GM23338 (cell line): ENCODE data around the gene ORAI2.
"Not testable (repeated sequence)": the region's sequence is repeated elsewhere in the genome, so short reads cannot be mapped to it uniquely, and the experiment has no call there.

Experiments
- CREB1 ChIP-seq: fragments of 250-450 bp; sonication (Bioruptor Pico); IDR thresholded peaks from 2 replicates; pipeline ENCODE4 v1.5.0; 2020; ENCODE audit warnings: low read depth, mild to moderate bottlenecking, moderate library complexity
- ETS1 ChIP-seq: IDR thresholded peaks from 2 replicates; pipeline ENCODE4 v1.6.1; 2016; ENCODE audit warnings: antibody characterized with exemption
- EZH2 ChIP-seq: fragments of 200-600 bp; sonication (generic); IDR thresholded peaks from one replicate; pipeline ENCODE4 v1.8.0; 2017; ENCODE audit warnings: antibody characterized with exemption, mild to moderate bottlenecking, low read depth; ENCODE audit not compliant: unreplicated experiment
- EZH2phosphoT487 ChIP-seq: fragments of 200-600 bp; sonication (generic); IDR thresholded peaks from one replicate; pipeline ENCODE4 v1.8.1; 2018; ENCODE audit warnings: antibody characterized with exemption; ENCODE audit not compliant: unreplicated experiment
- JUNB ChIP-seq: IDR thresholded peaks from one replicate; pipeline ENCODE4 v1.6.1; 2016; ENCODE audit warnings: antibody characterized with exemption; ENCODE audit not compliant: unreplicated experiment
- NANOG ChIP-seq: IDR thresholded peaks from 2 replicates; pipeline ENCODE4 v1.6.1; 2016; ENCODE audit warnings: antibody characterized with exemption, borderline replicate concordance
- POLR2AphosphoS5 ChIP-seq: IDR thresholded peaks from 2 replicates; pipeline ENCODE4 v1.6.1; 2016; ENCODE audit warnings: antibody characterized with exemption, low read depth
- STAT1 ChIP-seq: IDR thresholded peaks from one replicate; pipeline ENCODE4 v1.6.1; 2016; ENCODE audit warnings: antibody characterized with exemption; ENCODE audit not compliant: unreplicated experiment
- ZNF114 ChIP-seq: fragments of 250-450 bp; sonication (Bioruptor Pico); IDR thresholded peaks from 2 replicates; pipeline ENCODE4 v1.5.0; 2020; ENCODE audit warnings: mild to moderate bottlenecking, moderate library complexity
- ZNF331 ChIP-seq: fragments of 250-450 bp; sonication (Bioruptor Pico); IDR thresholded peaks from 2 replicates; pipeline ENCODE4 v1.5.0; 2020; ENCODE audit warnings: low read depth, mild to moderate bottlenecking, moderate library complexity
- TF ChIP-seq, protein P1 (sequence below), 2 experiments: fragments of 200-600 bp in 1 of 2; sonication (generic) in 1 of 2; conservative IDR thresholded peaks; 2 replicates each; pipeline versions ENCODE4 v1.5.1 to v1.6.1; 2016 to 2017; ENCODE audit warnings: antibody characterized with exemption in 2 of 2, low read depth in 2 of 2, mild to moderate bottlenecking in 2 of 2, moderate library complexity in 1 of 2
- TF ChIP-seq, protein P2 (sequence below): IDR thresholded peaks from one replicate; pipeline ENCODE4 v1.6.1; 2018; ENCODE audit warnings: antibody characterized with exemption; ENCODE audit not compliant: unreplicated experiment

DNA sequence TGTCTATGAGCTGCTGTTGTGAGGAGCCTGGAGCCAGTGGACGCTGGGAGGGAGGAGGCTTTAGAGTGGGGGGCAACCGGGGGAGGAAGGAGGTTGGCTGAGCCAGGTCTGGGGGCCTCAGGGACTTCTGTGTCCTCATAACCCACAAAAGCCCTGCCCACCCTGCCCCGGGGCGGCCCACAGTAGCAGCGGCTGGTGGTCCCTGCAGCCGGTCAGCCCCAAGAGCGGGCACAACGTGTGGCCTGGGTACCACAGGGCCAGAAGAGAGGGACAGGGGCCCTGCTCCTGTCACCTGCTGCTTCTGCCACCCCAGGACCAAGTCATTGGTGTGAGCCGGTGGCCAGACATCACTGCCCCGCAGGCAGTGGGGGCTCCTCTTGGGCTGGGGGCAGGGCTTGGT lies 48.6 kb downstream of the ORAI2 start:
- TF ChIP-seq EZH2phosphoT487; POLR2AphosphoS5; CREB1 (CRISPR knock-in tag); EZH2; JUNB; ZNF331 (CRISPR knock-in tag); ZNF114 (CRISPR knock-in tag); NANOG; ETS1; STAT1: not testable (repeated sequence)
- TF ChIP-seq, protein P1, sequence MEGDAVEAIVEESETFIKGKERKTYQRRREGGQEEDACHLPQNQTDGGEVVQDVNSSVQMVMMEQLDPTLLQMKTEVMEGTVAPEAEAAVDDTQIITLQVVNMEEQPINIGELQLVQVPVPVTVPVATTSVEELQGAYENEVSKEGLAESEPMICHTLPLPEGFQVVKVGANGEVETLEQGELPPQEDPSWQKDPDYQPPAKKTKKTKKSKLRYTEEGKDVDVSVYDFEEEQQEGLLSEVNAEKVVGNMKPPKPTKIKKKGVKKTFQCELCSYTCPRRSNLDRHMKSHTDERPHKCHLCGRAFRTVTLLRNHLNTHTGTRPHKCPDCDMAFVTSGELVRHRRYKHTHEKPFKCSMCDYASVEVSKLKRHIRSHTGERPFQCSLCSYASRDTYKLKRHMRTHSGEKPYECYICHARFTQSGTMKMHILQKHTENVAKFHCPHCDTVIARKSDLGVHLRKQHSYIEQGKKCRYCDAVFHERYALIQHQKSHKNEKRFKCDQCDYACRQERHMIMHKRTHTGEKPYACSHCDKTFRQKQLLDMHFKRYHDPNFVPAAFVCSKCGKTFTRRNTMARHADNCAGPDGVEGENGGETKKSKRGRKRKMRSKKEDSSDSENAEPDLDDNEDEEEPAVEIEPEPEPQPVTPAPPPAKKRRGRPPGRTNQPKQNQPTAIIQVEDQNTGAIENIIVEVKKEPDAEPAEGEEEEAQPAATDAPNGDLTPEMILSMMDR (conservative IDR thresholded peaks at IDR 0.05; ENCODE audit: low read depth in 2 of 2), result not testable (repeated sequence)
- TF ChIP-seq, protein P2, sequence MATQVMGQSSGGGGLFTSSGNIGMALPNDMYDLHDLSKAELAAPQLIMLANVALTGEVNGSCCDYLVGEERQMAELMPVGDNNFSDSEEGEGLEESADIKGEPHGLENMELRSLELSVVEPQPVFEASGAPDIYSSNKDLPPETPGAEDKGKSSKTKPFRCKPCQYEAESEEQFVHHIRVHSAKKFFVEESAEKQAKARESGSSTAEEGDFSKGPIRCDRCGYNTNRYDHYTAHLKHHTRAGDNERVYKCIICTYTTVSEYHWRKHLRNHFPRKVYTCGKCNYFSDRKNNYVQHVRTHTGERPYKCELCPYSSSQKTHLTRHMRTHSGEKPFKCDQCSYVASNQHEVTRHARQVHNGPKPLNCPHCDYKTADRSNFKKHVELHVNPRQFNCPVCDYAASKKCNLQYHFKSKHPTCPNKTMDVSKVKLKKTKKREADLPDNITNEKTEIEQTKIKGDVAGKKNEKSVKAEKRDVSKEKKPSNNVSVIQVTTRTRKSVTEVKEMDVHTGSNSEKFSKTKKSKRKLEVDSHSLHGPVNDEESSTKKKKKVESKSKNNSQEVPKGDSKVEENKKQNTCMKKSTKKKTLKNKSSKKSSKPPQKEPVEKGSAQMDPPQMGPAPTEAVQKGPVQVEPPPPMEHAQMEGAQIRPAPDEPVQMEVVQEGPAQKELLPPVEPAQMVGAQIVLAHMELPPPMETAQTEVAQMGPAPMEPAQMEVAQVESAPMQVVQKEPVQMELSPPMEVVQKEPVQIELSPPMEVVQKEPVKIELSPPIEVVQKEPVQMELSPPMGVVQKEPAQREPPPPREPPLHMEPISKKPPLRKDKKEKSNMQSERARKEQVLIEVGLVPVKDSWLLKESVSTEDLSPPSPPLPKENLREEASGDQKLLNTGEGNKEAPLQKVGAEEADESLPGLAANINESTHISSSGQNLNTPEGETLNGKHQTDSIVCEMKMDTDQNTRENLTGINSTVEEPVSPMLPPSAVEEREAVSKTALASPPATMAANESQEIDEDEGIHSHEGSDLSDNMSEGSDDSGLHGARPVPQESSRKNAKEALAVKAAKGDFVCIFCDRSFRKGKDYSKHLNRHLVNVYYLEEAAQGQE, result not testable (repeated sequence)
